ENCODE data around the gene CNGB1.

DNA sequence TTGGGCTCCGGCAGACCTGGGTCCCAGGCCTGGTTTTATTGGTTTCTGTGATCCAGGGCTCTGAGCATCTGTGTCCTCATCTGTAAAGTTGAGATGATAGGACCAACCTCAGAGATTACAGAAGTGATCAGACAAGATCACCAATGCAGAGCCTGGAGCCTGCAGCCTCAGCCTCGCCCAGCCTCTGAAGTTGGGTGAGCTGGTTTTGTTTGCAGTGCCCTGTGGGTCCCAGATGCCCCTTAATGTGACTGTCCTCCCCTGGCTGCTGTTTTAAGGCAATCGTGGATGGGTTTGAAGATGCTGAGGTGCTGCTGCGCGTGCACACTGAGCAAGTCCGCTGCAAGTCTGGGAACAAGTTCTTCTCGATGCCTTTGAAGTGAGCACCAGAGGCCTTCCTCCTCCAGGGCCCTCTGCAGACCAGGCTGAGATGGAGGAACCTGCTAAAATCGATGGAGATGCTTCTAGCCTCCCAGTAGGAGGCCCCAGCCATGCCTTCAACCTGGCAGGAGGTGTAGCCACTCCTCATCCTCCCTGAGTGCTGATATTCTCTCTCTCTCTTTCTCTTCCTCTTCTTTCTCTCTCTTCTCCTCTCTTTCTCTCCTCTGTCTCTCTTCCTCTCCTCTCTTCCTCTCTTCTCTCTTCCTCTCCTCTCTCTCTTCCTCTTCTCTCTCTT lies 49.1 kb upstream of the CNGB1 start:
- TF ChIP-seq POLR2AphosphoS5 (IDR thresholded peaks at IDR 0.05) (no peak), POLR2A (IDR thresholded peaks at IDR 0.05) (no peak)
- TF ChIP-seq, protein P1, sequence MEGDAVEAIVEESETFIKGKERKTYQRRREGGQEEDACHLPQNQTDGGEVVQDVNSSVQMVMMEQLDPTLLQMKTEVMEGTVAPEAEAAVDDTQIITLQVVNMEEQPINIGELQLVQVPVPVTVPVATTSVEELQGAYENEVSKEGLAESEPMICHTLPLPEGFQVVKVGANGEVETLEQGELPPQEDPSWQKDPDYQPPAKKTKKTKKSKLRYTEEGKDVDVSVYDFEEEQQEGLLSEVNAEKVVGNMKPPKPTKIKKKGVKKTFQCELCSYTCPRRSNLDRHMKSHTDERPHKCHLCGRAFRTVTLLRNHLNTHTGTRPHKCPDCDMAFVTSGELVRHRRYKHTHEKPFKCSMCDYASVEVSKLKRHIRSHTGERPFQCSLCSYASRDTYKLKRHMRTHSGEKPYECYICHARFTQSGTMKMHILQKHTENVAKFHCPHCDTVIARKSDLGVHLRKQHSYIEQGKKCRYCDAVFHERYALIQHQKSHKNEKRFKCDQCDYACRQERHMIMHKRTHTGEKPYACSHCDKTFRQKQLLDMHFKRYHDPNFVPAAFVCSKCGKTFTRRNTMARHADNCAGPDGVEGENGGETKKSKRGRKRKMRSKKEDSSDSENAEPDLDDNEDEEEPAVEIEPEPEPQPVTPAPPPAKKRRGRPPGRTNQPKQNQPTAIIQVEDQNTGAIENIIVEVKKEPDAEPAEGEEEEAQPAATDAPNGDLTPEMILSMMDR (IDR thresholded peaks at IDR 0.05 in 8 of 11, conservative IDR thresholded peaks at IDR 0.05 in 3 of 11): no peak
